ENCODE data around the gene SMC1A.
A peak's percentile ranks its signal among the peaks of the same experiment; 100 is the strongest.

Gene SMC1A

GRCh38 chrX:53412446-53412845, 10.0 kb downstream of the SMC1A start:
- no peak for TF ChIP-seq REST (IDR thresholded peaks at IDR 0.05; ENCODE audit: insufficient read depth in 1 of 2, low read depth in 2 of 2, low read length in 2 of 2)

GRCh38 chrX:53403535-53403934, 18.9 kb downstream of the SMC1A start:
- TF ChIP-seq TAF1 (IDR thresholded peaks at IDR 0.05; ENCODE audit: borderline replicate concordance, insufficient read depth, low read length) = no peak
- no peak for TF ChIP-seq SIN3A (IDR thresholded peaks at IDR 0.05; ENCODE audit: borderline replicate concordance, insufficient read depth, low read length)
- no peak for TF ChIP-seq POLR2AphosphoS5 (IDR thresholded peaks at IDR 0.05; ENCODE audit: low read depth, low read length)
- no peak for TF ChIP-seq FOXP2 (optimal IDR thresholded peaks at IDR 0.05; ENCODE audit: borderline replicate concordance, extremely low read depth, extremely low read length, insufficient read depth)
- no peak for TF ChIP-seq REST (IDR thresholded peaks at IDR 0.05; ENCODE audit: insufficient read depth in 1 of 2, low read depth in 2 of 2, low read length in 2 of 2)

GRCh38 chrX:53398216-53398615, 24.2 kb downstream of the SMC1A start:
- TF ChIP-seq REST (IDR thresholded peaks at IDR 0.05; ENCODE audit: insufficient read depth in 1 of 2, low read depth in 2 of 2, low read length in 2 of 2) (no peak), FOXP2 (optimal IDR thresholded peaks at IDR 0.05; ENCODE audit: borderline replicate concordance, extremely low read depth, extremely low read length, insufficient read depth) (no peak), SIN3A (IDR thresholded peaks at IDR 0.05; ENCODE audit: borderline replicate concordance, insufficient read depth, low read length) (no peak), TAF1 (IDR thresholded peaks at IDR 0.05; ENCODE audit: borderline replicate concordance, insufficient read depth, low read length) (no peak), POLR2AphosphoS5 (IDR thresholded peaks at IDR 0.05; ENCODE audit: low read depth, low read length) (no peak)

GRCh38 chrX:53395605-53396298, 26.7 kb downstream of the SMC1A start:
- TF ChIP-seq SIN3A (IDR thresholded peaks at IDR 0.05; ENCODE audit: borderline replicate concordance, insufficient read depth, low read length) = no peak
- peak; percentile 29; the same call in 1 of the 2 replicates for TF ChIP-seq POLR2AphosphoS5 (IDR thresholded peaks at IDR 0.05; ENCODE audit: low read depth, low read length)

GRCh38 chrX:53383376-53384076, 38.9 kb downstream of the SMC1A start:
- TF ChIP-seq POLR2AphosphoS5 (IDR thresholded peaks at IDR 0.05; ENCODE audit: low read depth, low read length) = no peak
- TF ChIP-seq SIN3A (IDR thresholded peaks at IDR 0.05; ENCODE audit: borderline replicate concordance, insufficient read depth, low read length) = no peak
- TF ChIP-seq TAF1 (IDR thresholded peaks at IDR 0.05; ENCODE audit: borderline replicate concordance, insufficient read depth, low read length) = no peak
- TF ChIP-seq REST (IDR thresholded peaks at IDR 0.05; ENCODE audit: insufficient read depth in 1 of 2, low read depth in 2 of 2, low read length in 2 of 2) = no peak
- TF ChIP-seq FOXP2 (optimal IDR thresholded peaks at IDR 0.05; ENCODE audit: borderline replicate concordance, extremely low read depth, extremely low read length, insufficient read depth) = no peak

Data from PFSK-1 (cell line).